Suprapubic skin (tissue), 3 donors: ENCODE measurements around the gene FPR1.

Experiments used
- CTCF ChIP-seq, 2 donors: fragments of 200-600 bp in 1 of 2; fragments of 450-650 bp in 1 of 2; sonication (generic) in 1 of 2; IDR thresholded peaks; one replicate each; pipeline ENCODE4 v1.5.1; 2016 to 2019; ENCODE audit warnings: antibody characterized with exemption in 2 of 2, mild to moderate bottlenecking in 1 of 2, moderate library complexity in 1 of 2
- POLR2A ChIP-seq, 2 donors: fragments of 450-650 bp; IDR thresholded peaks; one replicate each; pipeline ENCODE4 v1.6.1; 2017; ENCODE audit warnings: antibody characterized with exemption in 2 of 2, mild to moderate bottlenecking in 2 of 2, moderate library complexity in 2 of 2

- TF ChIP-seq CTCF (IDR thresholded peaks at IDR 0.05) (no peak), POLR2A (IDR thresholded peaks at IDR 0.05) (no peak)
These were observed 14.3 kb downstream of the FPR1 start for GRCh38 chr19:51737389-51737788.
